Trophoblast cell (in vitro differentiated cells and primary cell): ENCODE measurements around the gene GPR137B.
A peak's percentile ranks its signal among the peaks of the same experiment; 100 is the strongest.

Source experiments
- DNase-seq, 2 donors: peaks; one replicate each; pipeline ENCODE4 v3.0.0-alpha.2; 2016
- H2AFZ ChIP-seq: 2 replicates; pipeline ENCODE4 v1.6.1; 2013; ENCODE audit warnings: low read length, moderate library complexity, mild to moderate bottlenecking; ENCODE audit not compliant: insufficient read depth, poor library complexity
- H2AK5ac ChIP-seq: 2 replicates; pipeline ENCODE4 v1.6.1; 2013; ENCODE audit warnings: mild to moderate bottlenecking, low read length
- H2BK120ac ChIP-seq: 2 replicates; pipeline ENCODE4 v1.6.1; 2013; ENCODE audit warnings: low read length, mild to moderate bottlenecking, moderate library complexity; ENCODE audit not compliant: insufficient read depth, poor library complexity
- H2BK12ac ChIP-seq: 2 replicates; pipeline ENCODE4 v1.6.1; 2013; ENCODE audit warnings: mild to moderate bottlenecking, low read length, moderate library complexity
- H2BK5ac ChIP-seq: 2 replicates; pipeline ENCODE4 v1.6.1; 2013; ENCODE audit warnings: low read length, low read depth, moderate library complexity, mild to moderate bottlenecking; ENCODE audit not compliant: poor library complexity
- H3K14ac ChIP-seq: 2 replicates; pipeline ENCODE4 v1.6.1; 2013; ENCODE audit warnings: mild to moderate bottlenecking, low read length
- H3K18ac ChIP-seq: 2 replicates; pipeline ENCODE4 v1.6.1; 2013; ENCODE audit warnings: mild to moderate bottlenecking, low read length
- H3K23ac ChIP-seq: 2 replicates; pipeline ENCODE4 v1.6.1; 2013; ENCODE audit warnings: low read length
- H3K27ac ChIP-seq: 2 replicates; pipeline ENCODE4 v1.5.1; 2013; ENCODE audit warnings: low read depth, mild to moderate bottlenecking, inconsistent platforms, low read length, moderate library complexity
- H3K27me3 ChIP-seq: 2 replicates; pipeline ENCODE4 v1.6.1; 2013; ENCODE audit warnings: inconsistent platforms, mild to moderate bottlenecking, low read length, moderate library complexity; ENCODE audit not compliant: insufficient read depth
- H3K36me3 ChIP-seq, 2 experiments: 1 replicate in 1 of 2; 2 replicates in 1 of 2; pipeline ENCODE4 v1.6.1; 2013; ENCODE audit warnings: low read length in 2 of 2, mild to moderate bottlenecking in 2 of 2, moderate library complexity in 1 of 2; ENCODE audit not compliant: insufficient read depth in 2 of 2, control insufficient read depth in 1 of 2
- H3K4ac ChIP-seq: 2 replicates; pipeline ENCODE4 v1.6.1; 2013; ENCODE audit warnings: low read depth, mild to moderate bottlenecking, low read length, moderate library complexity
- H3K4me1 ChIP-seq, 2 experiments: 1 replicate in 1 of 2; 2 replicates in 1 of 2; pipeline ENCODE4 v1.6.1; 2013; ENCODE audit warnings: low read length in 2 of 2, mild to moderate bottlenecking in 2 of 2, moderate library complexity in 1 of 2; ENCODE audit not compliant: insufficient read depth in 2 of 2, control insufficient read depth in 1 of 2
- H3K4me2 ChIP-seq: 2 replicates; pipeline ENCODE4 v1.6.1; 2013; ENCODE audit warnings: inconsistent platforms, mild to moderate bottlenecking, low read length, moderate library complexity
- H3K4me3 ChIP-seq: 2 replicates; pipeline ENCODE4 v1.5.1; 2013; ENCODE audit warnings: mild to moderate bottlenecking, low read depth, low read length, inconsistent platforms
- H3K79me1 ChIP-seq: one replicate; pipeline ENCODE4 v1.6.1; 2013; ENCODE audit warnings: low read length
- H3K79me2 ChIP-seq: 2 replicates; pipeline ENCODE4 v1.6.1; 2013; ENCODE audit warnings: low read length, mild to moderate bottlenecking; ENCODE audit not compliant: control insufficient read depth, insufficient read depth, poor library complexity
- H3K9ac ChIP-seq: 2 replicates; pipeline ENCODE4 v1.6.1; 2013; ENCODE audit warnings: mild to moderate bottlenecking, low read length
- H3K9me3 ChIP-seq: 2 replicates; pipeline ENCODE4 v1.6.1; 2013; ENCODE audit warnings: low read depth, mild to moderate bottlenecking, control low read depth, inconsistent platforms, low read length; ENCODE audit not compliant: insufficient read depth
- H4K12ac ChIP-seq: 2 replicates; pipeline ENCODE4 v1.6.1; 2013; ENCODE audit warnings: low read depth, mild to moderate bottlenecking, low read length, moderate library complexity
- H4K8ac ChIP-seq: 2 replicates; pipeline ENCODE4 v1.6.1; 2013; ENCODE audit warnings: low read depth, mild to moderate bottlenecking, low read length, moderate library complexity
- H4K91ac ChIP-seq: one replicate; pipeline ENCODE4 v1.6.1; 2013; ENCODE audit warnings: low read depth, mild to moderate bottlenecking, low read length, moderate library complexity
- WGBS: extraction: QIAGEN DNeasy Blood & Tissue Kit; methylation state at CpG from one replicate; pipeline ENCODE4 v1.1.7; 2013; ENCODE audit warnings: missing lambda C conversion rate; ENCODE audit not compliant: insufficient read length, insufficient coverage; ENCODE audit errors: extremely low coverage; 5-methylcytosine and 5-hydroxymethylcytosine counted together

GPR137B gene

GRCh38 chr1:236150311-236150955 is 8.1 kb downstream of the GPR137B start:
- Histone ChIP-seq H4K91ac (no peak overlapping the region), H2AK5ac (no peak overlapping the region), H3K4me2 (no peak overlapping the region), H3K36me3 (no peaks in the 10 kb centered on the region), H3K4me3 (peak overlapping the region; percentile 46), H2BK12ac (no peak overlapping the region), H2BK120ac (no peak overlapping the region), H4K12ac (no peak overlapping the region), H3K27me3 (no peaks in the 10 kb centered on the region), H4K8ac (no peak overlapping the region), H3K9me3 (peaks cover 8% of the 10 kb centered on the region), H3K18ac (no peak overlapping the region), H3K23ac (peak overlapping the region; percentile 23), H3K27ac (no peak overlapping the region), H2AFZ (no peak overlapping the region), H3K14ac (no peak overlapping the region), H3K79me1 (no peaks in the 10 kb centered on the region), H2BK5ac (no peak overlapping the region), H3K9ac (no peak overlapping the region), H3K79me2 (no peaks in the 10 kb centered on the region), H3K4ac (no peak overlapping the region), H3K4me1 (peaks cover 6 to 12% of the 10 kb centered on the region in 2 experiments)
- no CpG with 5 or more reads among the region's 19 CpGs for WGBS
- DNase-seq = peak in 1 of 2 donors; percentile 39

GRCh38 chr1:236150986-236151385 is 8.6 kb downstream of the GPR137B start:
- DNase-seq = no peak
- H3K9ac ChIP-seq = no peak overlapping the region
- H2BK5ac ChIP-seq = no peak overlapping the region
- peaks cover 6 to 12% of the 10 kb centered on the region in 2 experiments for H3K4me1 ChIP-seq
- no peaks in the 10 kb centered on the region for H3K79me1 ChIP-seq
- H3K14ac ChIP-seq = no peak overlapping the region
- H3K27ac ChIP-seq = no peak overlapping the region
- H3K4me2 ChIP-seq = no peak overlapping the region
- H2BK120ac ChIP-seq = no peak overlapping the region
- H2AFZ ChIP-seq = no peak overlapping the region
- WGBS = no CpG with 5 or more reads among the region's 5 CpGs
- peaks cover 8% of the 10 kb centered on the region for H3K9me3 ChIP-seq
- H3K27me3 ChIP-seq = no peaks in the 10 kb centered on the region
- H4K8ac ChIP-seq = no peak overlapping the region
- no peak overlapping the region for H2AK5ac ChIP-seq
- no peak overlapping the region for H3K23ac ChIP-seq
- H3K36me3 ChIP-seq = no peaks in the 10 kb centered on the region
- no peak overlapping the region for H2BK12ac ChIP-seq
- no peak overlapping the region for H3K4ac ChIP-seq
- H4K12ac ChIP-seq = no peak overlapping the region
- no peak overlapping the region for H3K4me3 ChIP-seq
- no peaks in the 10 kb centered on the region for H3K79me2 ChIP-seq
- no peak overlapping the region for H3K18ac ChIP-seq
- H4K91ac ChIP-seq = no peak overlapping the region

- H3K36me3 ChIP-seq = no peaks in the 10 kb centered on the region
- H3K4me2 ChIP-seq = no peak overlapping the region
- H3K4ac ChIP-seq = no peak overlapping the region
- H2AFZ ChIP-seq = no peak overlapping the region
- H4K12ac ChIP-seq = no peak overlapping the region
- H3K4me3 ChIP-seq = no peak overlapping the region
- H3K4me1 ChIP-seq = peaks cover 6 to 12% of the 10 kb centered on the region in 2 experiments
- no peak overlapping the region for H3K9ac ChIP-seq
- no peak overlapping the region for H4K8ac ChIP-seq
- H2BK5ac ChIP-seq = no peak overlapping the region
- no peak for DNase-seq
- no peak overlapping the region for H2BK12ac ChIP-seq
- no CpG with 5 or more reads among the region's 12 CpGs for WGBS
- H3K27me3 ChIP-seq = no peaks in the 10 kb centered on the region
- no peak overlapping the region for H3K14ac ChIP-seq
- no peaks in the 10 kb centered on the region for H3K79me2 ChIP-seq
- peaks cover 8% of the 10 kb centered on the region for H3K9me3 ChIP-seq
- no peak overlapping the region for H2AK5ac ChIP-seq
- H3K23ac ChIP-seq = no peak overlapping the region
- H4K91ac ChIP-seq = no peak overlapping the region
- H3K79me1 ChIP-seq = no peaks in the 10 kb centered on the region
- H2BK120ac ChIP-seq = no peak overlapping the region
- H3K18ac ChIP-seq = no peak overlapping the region
- H3K27ac ChIP-seq = no peak overlapping the region
Measured at GRCh38 chr1:236151739-236152424, 9.5 kb downstream of the GPR137B start.

GRCh38 chr1:236154126-236154525 is 11.8 kb downstream of the GPR137B start:
- no peaks in the 10 kb centered on the region for H3K27me3 ChIP-seq
- H3K4me2 ChIP-seq = no peak overlapping the region
- H3K4me3 ChIP-seq = no peak overlapping the region
- H3K4me1 ChIP-seq = peaks cover 6 to 12% of the 10 kb centered on the region in 2 experiments
- H3K36me3 ChIP-seq = no peaks in the 10 kb centered on the region
- no peak overlapping the region for H3K27ac ChIP-seq
- no peak overlapping the region for H3K23ac ChIP-seq
- H3K9ac ChIP-seq = no peak overlapping the region
- no peak overlapping the region for H3K18ac ChIP-seq
- no peak overlapping the region for H2BK5ac ChIP-seq
- no peak overlapping the region for H3K14ac ChIP-seq
- no peak overlapping the region for H2BK12ac ChIP-seq
- H2AFZ ChIP-seq = no peak overlapping the region
- no peak overlapping the region for H4K8ac ChIP-seq
- no CpG with 5 or more reads among the region's 13 CpGs for whole genome bisulfite sequencing
- no peaks in the 10 kb centered on the region for H3K79me2 ChIP-seq
- no peak overlapping the region for H3K4ac ChIP-seq
- DNase-seq = no peak
- H4K12ac ChIP-seq = no peak overlapping the region
- H3K79me1 ChIP-seq = no peaks in the 10 kb centered on the region
- H4K91ac ChIP-seq = no peak overlapping the region
- H3K9me3 ChIP-seq = peaks cover 8% of the 10 kb centered on the region
- H2BK120ac ChIP-seq = no peak overlapping the region
- no peak overlapping the region for H2AK5ac ChIP-seq
